Brain pericyte (primary cell): ENCODE results near the gene P4HA1.

Experiments
- DNase-seq: peaks from one replicate; pipeline ENCODE4 v3.0.0-alpha.2; 2012; ENCODE audit warnings: low read depth, low spot score

Gene P4HA1

DNA sequence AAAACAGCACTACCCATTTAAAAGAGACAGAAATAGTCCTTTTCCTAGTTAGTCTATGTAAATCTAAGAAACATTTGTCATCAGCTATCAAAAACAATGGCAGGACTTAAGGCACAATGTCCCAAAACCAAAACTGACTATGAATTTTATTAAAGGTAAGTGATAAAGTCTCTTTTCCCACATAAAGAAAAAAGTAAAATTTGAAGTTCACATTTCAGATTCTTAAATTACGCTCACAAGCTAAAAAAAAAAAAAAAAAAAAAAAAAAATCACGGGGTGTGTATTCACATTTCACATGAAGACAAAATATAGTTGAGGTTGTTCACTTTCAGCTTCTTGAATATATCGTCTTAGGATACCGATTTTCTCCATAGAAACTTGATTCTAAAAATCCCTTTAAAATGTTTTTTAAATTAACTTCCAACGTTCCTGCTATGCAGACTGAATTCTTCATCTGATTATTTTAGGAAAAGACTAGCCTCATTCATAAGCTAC lies 1.6 kb downstream of the P4HA1 start:
- DNase-seq, result no peak

DNA sequence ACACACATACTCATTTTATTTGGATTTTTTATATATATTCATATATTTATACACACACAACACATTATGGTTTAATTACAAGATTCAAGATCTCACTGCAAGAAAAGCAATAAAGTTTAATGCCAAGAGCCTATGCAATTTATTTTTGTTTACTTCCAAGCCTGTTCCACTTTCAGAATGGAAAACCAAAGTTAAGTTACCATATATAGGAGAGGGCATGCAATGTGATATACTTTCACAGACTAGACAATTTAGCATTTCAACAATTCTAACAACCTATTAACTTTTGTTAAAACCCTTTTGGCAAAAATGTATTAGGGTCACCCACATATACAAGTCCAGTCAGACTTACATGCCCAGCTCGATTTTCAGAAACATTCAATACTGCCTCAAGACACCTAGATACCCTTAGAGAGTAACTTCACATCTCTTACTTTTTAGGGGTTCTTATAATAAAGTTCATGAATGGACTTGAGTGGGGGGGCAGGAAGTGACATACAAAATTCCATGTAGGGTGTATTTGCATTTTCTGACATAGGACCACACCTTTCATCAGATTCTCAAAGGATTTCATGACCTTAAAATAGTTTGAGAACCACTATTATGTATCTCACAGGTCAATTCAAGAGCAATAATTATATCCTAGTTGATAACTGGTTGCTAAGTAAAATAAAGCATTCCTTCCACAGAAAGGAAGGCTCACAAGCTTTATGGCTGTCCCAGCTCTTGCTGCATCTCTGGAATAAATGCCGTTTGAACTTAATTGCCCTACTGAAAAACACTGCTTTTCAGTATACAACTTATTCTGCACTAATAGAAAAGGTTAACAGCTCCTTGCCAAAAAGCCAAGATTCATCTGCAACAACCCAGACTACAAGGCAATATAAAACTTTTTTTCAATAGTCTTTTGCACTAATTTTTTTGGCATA lies 2.5 kb downstream of the P4HA1 start:
- DNase-seq, result no peak

DNA sequence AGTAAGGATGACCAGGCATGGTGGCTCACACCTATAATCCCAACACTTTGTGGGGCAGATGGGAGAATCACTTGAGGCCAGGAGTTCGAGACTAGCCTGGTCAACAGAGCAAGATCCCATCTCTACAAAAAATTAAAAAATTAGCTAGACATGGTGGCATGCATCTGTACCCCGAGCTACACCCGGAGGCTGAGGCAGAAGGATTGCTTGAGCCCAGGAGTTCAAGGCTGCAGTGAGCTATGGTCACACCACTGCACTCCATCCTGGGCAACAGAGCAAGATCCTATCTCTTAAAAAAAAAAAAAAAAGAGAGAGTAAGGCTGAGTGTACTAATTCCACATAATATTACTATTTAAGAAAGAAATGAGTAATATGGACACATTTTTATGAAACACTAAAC lies 3.8 kb downstream of the P4HA1 start:
- no peak for DNase-seq

DNA sequence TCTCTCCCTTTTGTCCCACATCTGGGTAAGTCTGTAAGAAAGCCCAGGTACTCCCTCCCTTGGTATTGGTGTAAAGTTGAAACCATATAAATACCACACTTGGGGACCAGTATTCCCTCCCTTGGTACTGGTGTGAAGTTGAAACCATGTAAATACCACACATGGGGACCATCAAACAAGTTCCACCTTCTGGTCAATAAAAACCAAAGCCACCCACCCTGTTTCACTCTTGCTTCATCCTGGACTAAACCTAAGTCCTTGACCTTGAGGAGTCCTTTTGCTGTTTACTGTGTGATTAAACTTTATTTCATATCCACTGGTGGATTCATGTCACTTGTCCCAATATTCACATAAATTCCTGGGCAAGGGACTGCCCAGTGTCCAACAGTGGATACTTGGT lies 8.4 kb downstream of the P4HA1 start:
- no peak for DNase-seq

DNA sequence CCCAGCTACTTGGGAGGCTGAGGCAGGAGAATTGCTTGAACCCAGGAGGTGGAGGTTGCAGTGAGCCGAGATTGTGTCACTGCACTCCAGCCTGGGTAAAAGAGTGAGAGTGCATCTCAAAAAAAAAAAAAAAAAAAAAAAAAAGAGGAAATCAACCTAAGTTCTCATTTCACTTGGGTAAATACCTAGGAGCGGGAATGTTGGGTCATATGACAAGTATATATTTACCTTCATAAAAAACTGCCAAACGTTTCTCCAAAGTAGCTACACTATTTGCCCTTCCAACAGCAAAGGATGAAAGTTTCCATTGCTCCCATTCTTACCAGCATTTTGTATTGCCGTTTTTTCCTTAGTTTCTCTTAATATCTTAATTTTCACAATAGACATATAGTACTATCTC lies 9.8 kb downstream of the P4HA1 start:
- DNase-seq, result no peak

DNA sequence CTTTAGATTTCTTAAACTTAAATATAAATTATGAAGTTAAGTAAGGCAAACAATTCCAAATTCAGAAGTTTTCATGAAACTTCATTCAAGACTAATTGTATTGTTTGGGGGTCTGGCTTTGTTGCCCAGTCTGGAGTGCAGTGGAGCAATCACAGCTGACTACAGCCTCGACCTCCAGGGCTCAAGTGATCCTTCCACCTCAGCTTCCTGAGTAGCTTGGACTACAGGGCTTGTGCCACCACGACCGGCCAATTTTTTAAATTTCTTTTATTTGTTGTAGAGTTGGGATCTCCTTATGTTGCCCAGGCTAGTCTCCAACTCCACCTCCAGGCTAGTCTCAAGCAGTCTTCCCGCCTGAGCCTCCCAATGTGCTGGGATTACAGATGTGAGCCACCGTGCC lies 12.5 kb downstream of the P4HA1 start:
- DNase-seq, result no peak

DNA sequence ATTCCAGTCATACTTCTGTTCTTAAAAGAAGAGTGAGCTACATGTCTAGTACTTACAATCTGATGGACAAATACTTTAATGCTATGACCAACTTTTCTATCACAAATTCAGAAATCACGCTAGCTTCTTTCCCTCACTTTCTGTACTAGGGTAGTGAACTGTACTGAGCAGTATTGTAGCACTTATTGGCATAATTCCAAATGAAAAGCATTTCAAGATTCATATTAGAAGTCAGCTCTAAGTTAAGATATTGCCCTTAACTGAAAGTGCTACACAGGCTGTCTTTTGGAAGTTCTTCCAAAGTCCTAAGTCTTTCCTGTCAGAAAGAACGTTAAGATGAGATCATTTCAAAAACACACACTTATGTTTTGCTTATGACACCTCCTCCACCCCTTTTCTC lies 13.4 kb downstream of the P4HA1 start:
- no peak for DNase-seq

DNA sequence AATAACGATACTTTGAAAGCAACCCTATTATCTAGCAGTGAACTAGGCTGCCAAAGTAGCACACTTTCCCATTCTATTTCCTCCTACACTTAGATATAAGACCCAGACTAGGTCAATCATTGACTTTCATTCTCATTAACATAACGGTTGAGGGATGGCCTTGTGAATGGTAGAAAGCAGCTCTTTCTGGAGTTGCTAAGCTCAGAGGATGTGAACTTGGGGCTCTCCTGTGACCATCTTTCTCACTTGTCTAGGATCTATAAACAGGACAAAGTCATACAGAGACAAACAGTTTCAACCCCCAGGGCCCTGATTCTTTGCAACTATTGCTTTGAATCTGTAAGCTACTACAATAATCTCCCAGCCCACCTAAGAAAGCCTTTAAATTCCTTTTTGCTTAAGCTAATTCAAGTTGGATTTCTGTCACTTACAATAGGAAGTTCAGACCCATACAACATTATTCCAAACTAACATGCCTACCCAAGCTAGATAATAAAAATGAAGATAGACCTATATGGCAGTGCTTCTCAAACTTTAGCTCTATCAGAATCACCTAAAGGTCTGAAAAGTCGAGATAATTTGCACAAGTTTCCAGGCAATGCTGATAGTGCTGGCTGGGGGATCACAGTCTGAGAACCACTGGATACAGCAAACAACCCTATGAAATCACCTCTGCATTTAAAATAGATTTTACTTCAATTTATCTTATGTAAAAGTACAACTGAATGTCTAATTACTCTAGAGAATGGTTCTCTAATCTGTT lies 16.7 kb downstream of the P4HA1 start:
- DNase-seq, result no peak

DNA sequence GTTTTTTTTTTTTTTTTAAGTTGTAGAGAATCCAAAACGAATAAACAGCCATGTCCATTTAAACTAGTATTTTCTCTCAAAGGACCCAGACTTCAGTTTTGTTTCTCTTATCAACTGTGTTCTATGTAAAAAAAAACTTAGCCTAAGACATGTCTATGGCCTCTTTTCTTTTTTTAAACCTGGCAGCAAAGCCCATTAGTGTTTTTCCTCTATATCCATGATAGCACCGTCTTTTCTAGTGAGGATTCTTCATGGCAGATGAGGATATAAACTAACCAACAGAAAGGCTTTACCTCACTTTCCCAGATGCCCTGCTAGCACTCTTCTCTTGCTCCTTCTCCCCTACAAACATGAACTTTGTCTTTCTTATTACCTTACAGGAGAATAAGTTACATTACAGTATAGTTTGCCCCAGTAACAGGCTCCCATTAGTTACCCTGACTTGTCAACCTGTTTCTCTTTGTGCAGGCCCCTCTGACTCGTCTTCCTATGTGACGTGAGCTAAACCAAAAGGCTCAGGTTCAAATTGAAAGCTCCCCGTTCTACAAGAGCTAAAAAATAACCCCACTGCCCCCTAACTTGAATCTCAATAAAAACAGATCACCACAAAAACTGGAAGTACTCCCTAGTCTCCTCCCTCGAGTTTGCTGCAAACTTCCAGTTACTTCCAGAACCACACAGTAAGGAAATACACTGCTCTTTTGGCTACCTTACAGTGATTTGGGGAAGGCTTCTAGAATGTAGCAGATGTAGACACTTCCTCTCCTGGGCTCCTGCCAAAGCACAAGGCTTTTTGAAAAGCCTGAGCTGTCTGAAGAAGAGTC lies 20.1 kb downstream of the P4HA1 start:
- no peak for DNase-seq

DNA sequence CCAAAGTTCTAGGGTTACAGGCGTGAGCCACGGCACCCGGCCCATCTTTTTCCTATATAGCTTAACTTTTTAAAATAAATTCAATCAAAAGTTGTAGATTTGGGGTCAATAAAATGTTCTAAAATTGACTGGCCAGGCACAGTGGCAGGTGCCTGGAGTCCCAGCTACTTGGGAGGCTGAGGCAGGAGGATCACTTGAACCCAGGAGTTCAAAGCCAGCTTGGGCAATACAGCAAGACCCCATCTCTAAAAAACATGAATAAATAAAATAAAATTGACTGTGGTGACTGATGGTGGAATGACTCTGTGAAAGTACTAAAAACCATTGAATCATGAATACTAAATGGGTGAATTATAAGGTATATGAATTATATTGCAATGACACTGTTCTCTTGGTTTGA lies 20.8 kb downstream of the P4HA1 start:
- no peak for DNase-seq

DNA sequence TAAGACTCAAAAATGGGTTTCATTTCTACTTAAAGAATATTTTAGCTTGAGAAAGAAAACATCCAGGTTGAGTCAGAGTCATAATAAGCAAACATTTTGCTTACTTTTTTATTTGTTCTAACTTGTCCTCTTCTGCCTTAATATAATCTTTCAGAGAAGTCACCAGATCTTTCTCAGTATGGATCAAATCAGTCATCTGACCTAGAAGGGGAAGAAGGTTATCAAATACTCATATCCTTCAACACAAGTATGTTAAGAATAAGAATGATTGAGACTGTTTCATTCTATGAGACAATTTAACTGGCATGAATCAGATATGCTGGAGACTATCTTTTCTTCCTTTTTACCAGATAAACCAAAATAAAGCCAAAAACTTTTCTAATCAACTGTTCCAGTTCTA lies 23.0 kb downstream of the P4HA1 start:
- no peak for DNase-seq

DNA sequence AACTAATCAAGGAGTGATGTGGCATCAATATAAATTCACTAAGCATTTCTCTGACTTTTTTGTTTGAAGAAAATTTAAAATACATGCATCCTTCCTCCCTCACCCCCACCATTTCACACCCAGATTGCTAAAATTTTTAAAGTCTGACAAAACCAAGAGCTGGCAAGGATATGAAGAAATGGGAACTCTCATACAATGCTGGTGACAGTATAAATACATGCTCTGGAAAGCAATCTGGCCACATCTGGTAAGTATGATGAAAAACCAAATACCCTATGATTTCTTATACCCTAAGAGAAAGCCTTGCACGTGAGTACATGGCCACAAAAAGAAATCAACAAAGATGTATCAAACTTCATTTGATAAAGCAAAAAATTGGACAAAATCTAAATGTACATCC lies 31.2 kb downstream of the P4HA1 start:
- DNase-seq, result no peak

DNA sequence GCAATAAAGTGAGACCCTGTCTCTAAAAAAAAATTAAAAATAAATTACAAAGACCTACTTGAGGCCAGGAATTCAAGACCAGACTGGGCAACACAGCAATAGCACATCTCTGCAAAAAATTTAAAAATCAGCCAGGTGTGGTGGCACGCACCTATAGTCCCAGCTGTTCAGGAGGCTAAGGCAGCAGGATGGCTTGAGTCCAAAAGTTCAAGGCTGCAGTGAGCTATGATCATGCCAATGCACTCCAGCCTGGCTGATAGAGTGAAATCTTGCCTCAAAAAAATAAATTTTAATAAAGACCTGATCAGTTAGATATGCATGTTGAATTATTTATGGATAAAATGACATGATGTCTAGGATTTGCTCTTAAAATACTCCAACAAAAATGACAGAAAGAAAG lies 34.9 kb downstream of the P4HA1 start:
- DNase-seq, result no peak

DNA sequence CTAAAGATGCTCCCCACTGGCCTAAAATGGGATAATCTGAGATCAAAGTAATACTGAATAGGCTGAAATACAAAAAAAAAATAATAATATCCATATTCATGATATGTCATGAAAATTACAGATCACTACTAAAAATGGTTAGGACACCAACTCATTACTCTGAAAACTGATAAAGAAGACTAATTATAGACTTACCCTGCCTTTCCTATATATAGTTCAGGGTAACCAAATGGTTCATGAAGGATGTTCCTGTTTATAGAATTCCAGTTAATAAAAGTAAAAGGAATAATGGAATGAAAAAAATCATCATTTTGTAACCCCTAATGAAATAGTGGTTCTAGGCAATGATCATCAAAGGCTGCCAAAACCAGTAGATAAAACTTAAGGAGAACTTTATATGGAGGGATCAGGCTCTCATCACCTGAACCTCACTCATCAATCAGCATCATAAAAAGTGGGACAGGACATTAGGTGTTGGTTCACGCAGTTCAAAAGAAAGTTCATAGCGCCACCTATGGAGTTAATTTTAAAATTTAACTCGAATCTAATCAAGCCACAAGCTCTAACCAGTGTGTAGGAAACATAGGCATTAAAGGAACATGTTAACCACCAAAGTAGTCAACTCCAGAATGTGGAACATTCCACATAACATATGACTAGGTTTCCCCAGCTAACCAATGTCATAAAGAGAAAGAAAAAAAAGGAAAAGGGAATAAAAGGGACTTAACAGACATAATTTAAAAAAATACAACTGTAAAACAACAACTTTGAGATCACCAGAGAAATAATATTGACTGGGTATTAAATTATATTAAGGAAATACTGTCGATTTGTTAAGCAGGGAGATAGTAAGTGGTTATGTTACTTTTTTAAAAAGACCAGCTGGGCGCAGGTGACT lies 35.7 kb downstream of the P4HA1 start:
- DNase-seq, result no peak

DNA sequence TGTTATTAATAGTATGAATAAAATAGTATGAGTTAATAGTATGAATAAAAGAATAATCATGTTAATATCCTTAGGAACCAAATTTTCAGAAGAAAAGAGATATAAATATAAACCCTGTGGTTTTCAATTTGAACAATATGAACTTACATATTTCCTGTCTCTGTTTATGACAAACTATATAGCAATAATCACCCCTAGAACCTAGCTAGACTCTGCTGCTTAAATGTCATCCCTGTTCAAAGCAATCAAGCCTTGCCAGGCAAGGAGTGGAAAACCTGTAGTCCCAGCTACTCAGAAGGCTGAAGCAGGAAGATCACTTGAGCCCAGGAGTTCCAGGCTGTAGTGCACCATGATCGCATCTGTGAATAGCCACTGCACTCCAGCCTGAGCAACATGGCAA lies 36.5 kb downstream of the P4HA1 start:
- no peak for DNase-seq

DNA sequence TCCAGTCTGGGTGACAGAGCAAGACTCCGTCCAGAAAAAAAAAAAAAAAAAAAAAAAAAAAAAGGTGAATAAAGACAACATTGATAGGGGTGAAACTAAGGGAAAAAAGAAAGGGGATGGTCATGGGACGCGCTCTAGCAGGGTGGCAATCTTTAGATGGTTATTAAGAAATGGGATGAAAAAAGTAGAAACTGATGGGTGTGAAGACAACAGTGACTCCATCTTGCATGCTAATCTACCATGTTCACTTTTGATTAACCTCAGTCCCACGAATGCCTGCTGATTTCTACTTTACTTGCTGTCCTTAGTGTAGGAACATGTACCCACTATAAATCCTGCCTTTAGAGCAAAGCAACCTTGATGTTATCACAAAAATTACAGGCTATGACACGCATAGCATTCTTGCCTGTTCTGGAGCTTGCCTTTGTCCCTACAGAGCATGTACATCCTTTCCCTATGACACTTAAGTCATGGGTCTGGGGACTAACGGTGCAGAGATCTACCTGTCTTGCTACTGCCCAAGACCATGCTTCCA lies 38.5 kb downstream of the P4HA1 start:
- no peak for DNase-seq

DNA sequence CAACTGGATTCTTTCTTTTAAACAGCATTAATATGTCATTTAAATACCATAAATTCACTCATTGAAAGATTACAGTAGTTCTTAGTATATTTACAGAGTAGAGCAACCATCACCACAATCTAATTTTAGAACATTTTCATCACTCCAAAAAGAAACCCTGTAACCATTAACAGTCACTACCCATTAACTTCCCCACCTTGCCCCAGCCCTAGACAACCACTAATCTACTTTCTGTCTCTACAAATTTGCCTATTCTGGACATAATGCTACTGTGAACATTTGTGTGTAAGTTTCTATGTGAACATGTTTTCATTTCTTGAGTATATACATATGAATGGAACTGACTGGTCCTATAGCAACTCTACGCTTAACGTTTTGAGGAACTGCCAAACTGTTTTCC lies 42.4 kb downstream of the P4HA1 start:
- DNase-seq, result no peak

DNA sequence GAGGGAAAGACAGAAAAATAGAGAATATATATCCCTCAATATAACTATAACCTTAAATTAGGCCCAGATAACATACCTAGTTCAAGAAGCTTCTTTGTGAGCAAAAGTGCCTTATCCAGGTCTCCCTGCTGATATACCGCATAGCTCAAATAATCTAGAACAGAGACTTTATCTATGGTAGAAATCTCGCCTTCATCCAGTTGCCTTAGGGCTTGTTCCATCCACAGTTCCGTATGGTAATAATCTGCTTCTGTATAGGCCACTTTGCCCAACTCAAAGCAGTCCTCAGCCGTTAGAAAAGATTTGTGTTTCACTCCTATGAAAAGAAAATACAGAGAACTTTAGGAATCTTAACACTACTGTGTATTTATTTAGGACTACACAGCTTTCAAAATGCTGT lies 43.4 kb downstream of the P4HA1 start:
- no peak for DNase-seq

DNA sequence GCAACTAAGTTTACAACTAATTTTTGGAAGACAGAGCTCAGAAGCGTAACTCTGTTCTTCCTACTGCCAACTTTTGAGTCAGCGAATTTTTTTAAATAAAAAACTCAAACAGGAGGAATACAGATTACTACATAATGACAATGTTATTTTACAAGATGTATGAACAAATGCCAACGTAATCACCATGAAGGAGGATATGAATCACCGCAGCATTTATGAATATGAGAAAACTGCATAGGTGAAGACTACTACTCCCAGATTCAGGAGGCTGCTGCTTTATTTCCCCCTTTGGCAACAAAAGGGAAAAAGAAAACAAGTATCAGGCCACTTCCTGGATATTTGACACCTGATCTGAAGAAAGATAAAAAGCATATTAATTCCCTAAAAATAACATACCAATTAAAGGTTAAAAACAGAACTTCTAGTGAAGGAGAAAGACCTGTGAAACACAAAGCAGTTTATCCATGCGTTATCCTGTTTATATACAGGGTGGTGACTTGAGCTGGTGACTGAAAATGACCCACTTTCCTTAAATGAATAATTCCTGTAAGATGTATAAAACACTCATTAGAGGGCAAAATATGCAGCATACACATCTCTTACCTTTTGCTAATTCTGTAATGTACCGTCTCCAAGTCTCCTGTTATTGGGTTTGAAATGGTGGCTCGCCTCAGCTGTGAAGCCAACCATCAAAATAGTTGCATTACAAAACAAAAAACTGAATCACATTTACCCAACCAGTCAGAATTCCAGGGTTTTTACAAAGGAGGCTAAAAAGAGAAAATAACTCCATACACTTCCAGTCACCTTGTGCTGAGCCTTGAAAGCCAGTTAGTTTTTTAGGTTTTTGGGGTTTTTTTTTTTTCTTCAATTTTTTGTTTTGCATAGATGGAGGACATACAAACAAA lies 52.0 kb downstream of the P4HA1 start:
- peak; percentile 46 for DNase-seq
